Activated CD8-positive, alpha-beta memory T cell treated with anti-CD3 and anti-CD28 coated beads, Interleukin-2, amount 50 U/mL, for 24 hours (primary cell): ENCODE measurements around the gene BMP5.

Experiments used
- DNase-seq: peaks from one replicate; pipeline ENCODE4 v3.0.0-alpha.2; 2020; ENCODE audit errors: extremely low read depth

BMP5 gene

GRCh38 chr6:55811074-55811473 is 64.3 kb downstream of the BMP5 start:
- no peak for DNase-seq

- DNase-seq = no peak
Observed at GRCh38 chr6:55802259-55802658, 73.1 kb downstream of the BMP5 start.

GRCh38 chr6:55798571-55798970 is 76.8 kb downstream of the BMP5 start:
- DNase-seq = no peak

GRCh38 chr6:55794136-55794812 is 81.1 kb downstream of the BMP5 start:
- no peak for DNase-seq

- DNase-seq = no peak
Observed at GRCh38 chr6:55785273-55785672, 90.1 kb downstream of the BMP5 start.

GRCh38 chr6:55782275-55782674 is 93.1 kb downstream of the BMP5 start:
- DNase-seq = no peak

- DNase-seq = no peak
Observed at GRCh38 chr6:55778705-55779104, 96.7 kb downstream of the BMP5 start.

GRCh38 chr6:55777469-55777868 is 97.9 kb downstream of the BMP5 start:
- DNase-seq = no peak

- no peak for DNase-seq
Observed at GRCh38 chr6:55776113-55776512, 99.3 kb downstream of the BMP5 start.

- DNase-seq = no peak
Observed at GRCh38 chr6:55775029-55775318, 100.4 kb downstream of the BMP5 start.

GRCh38 chr6:55774286-55775028 is 100.9 kb downstream of the BMP5 start:
- no peak for DNase-seq

- DNase-seq = no peak
Observed at GRCh38 chr6:55773620-55774216, 101.7 kb downstream of the BMP5 start.

- DNase-seq = no peak
Observed at GRCh38 chr6:55772730-55773129, 102.7 kb downstream of the BMP5 start.

GRCh38 chr6:55759536-55759935 is 115.9 kb downstream of the BMP5 start:
- DNase-seq = no peak

- no peak for DNase-seq
Observed at GRCh38 chr6:55758156-55758937, 117.0 kb downstream of the BMP5 start.

- no peak for DNase-seq
Observed at GRCh38 chr6:55756531-55757031, 118.8 kb downstream of the BMP5 start.

- no peak for DNase-seq
Observed at GRCh38 chr6:55748880-55749279, 126.5 kb downstream of the BMP5 start.

- DNase-seq = no peak
Observed at GRCh38 chr6:55746473-55746872, 128.9 kb downstream of the BMP5 start.

- DNase-seq = no peak
Observed at GRCh38 chr6:55734256-55734655, 141.1 kb downstream of the BMP5 start.

- no peak for DNase-seq
Observed at GRCh38 chr6:55729665-55730064, 145.7 kb downstream of the BMP5 start.

GRCh38 chr6:55726144-55726543 is 149.2 kb downstream of the BMP5 start:
- no peak for DNase-seq

- DNase-seq = no peak
Observed at GRCh38 chr6:55714831-55715230, 160.6 kb downstream of the BMP5 start.
